NB4 (cell line): ENCODE results near the gene DIS3L2.

Source experiments
- CTCF ChIP-seq: IDR thresholded peaks from one replicate; pipeline ENCODE4 v1.5.1; 2012; ENCODE audit warnings: low read depth, low read length
- MAX ChIP-seq: IDR thresholded peaks from 2 replicates; pipeline ENCODE4 v1.6.1; 2011; ENCODE audit warnings: low read depth, low read length

DNA sequence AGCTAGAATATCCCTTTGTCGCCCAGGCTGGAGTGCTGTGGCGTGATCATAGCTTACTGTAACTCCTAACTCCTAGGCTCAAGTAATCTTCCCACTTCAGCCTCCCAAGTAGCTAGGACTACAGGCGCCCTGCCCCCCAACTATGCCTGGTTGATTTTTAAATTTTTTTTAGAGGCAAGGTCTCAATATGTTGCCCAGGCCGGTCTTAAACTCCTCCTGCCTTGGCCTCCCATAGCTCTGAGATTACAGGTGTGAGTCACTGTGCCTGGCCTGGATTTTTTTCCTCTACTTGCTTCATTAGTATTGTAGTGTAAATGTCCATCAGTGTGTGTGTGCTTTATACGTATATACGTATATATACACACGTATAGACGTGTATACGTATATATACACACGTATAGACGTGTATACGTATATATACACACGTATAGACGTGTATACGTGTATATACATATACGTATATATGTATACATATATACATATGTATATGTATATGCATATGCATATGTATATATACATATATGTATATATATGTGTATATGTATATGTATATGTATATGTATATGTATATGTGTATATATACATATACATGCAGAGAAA lies 124.4 kb downstream of the DIS3L2 start:
- TF ChIP-seq MAX (no peak), CTCF (no peak)
